Endodermal cell (in vitro differentiated cells): ENCODE data around the gene ZNF668. TPM values are rescaled to one million over a fixed set of nuclear protein-coding genes. Genes with fewer than 3 reads are reported as not detected.

ENCODE experiments used
- DNase-seq: peaks from one replicate; pipeline ENCODE4 v3.0.0-alpha.2; 2017
- H3K27ac ChIP-seq: 2 replicates; pipeline ENCODE4 v1.5.1; 2013; ENCODE audit warnings: mild to moderate bottlenecking, low read depth, low read length, moderate library complexity
- H3K27me3 ChIP-seq: 2 replicates; pipeline ENCODE4 v1.6.1; 2013; ENCODE audit warnings: mild to moderate bottlenecking, low read length, moderate library complexity; ENCODE audit not compliant: insufficient read depth, control insufficient read depth, poor library complexity, severe bottlenecking
- H3K36me3 ChIP-seq: 2 replicates; pipeline ENCODE4 v1.7.0; 2013; ENCODE audit warnings: mild to moderate bottlenecking, low read length, moderate library complexity; ENCODE audit not compliant: control insufficient read depth, insufficient read depth
- H3K4me1 ChIP-seq: one replicate; pipeline ENCODE4 v1.7.0; 2013; ENCODE audit warnings: low read length; ENCODE audit not compliant: control insufficient read depth, insufficient read depth
- H3K4me3 ChIP-seq: 2 replicates; pipeline ENCODE4 v1.5.1; 2013; ENCODE audit warnings: mild to moderate bottlenecking, low read length, moderate library complexity
- H3K9ac ChIP-seq: 2 replicates; pipeline ENCODE4 v1.6.1; 2013; ENCODE audit warnings: mild to moderate bottlenecking, low read length, moderate library complexity; ENCODE audit not compliant: poor library complexity, severe bottlenecking; ENCODE audit errors: extremely low read depth
- H3K9me3 ChIP-seq: 2 replicates; pipeline ENCODE4 v1.6.1; 2013; ENCODE audit warnings: mild to moderate bottlenecking, low read length, moderate library complexity; ENCODE audit not compliant: control insufficient read depth
- H3K27ac Mint-ChIP-seq: 2 replicates; pipeline ENCODE4 v1.8.0; 2020; ENCODE audit warnings: mixed read lengths
- H3K27me3 Mint-ChIP-seq: 2 replicates; pipeline ENCODE4 v1.8.0; 2021; ENCODE audit warnings: mild to moderate bottlenecking, mixed read lengths; ENCODE audit not compliant: insufficient read depth
- H3K36me3 Mint-ChIP-seq: 2 replicates; pipeline ENCODE4 v1.8.0; 2020; ENCODE audit warnings: low read depth, mixed read lengths
- H3K4me1 Mint-ChIP-seq: 2 replicates; pipeline ENCODE4 v1.8.0; 2020; ENCODE audit warnings: mixed read lengths
- H3K4me3 Mint-ChIP-seq: 2 replicates; pipeline ENCODE4 v1.8.0; 2020; ENCODE audit warnings: mild to moderate bottlenecking, moderate library complexity, mixed read lengths
- H3K9me3 Mint-ChIP-seq: 2 replicates; pipeline ENCODE4 v1.8.0; 2020; ENCODE audit warnings: mild to moderate bottlenecking, mixed read lengths
- CTCF ChIP-seq: fragments of 200-600 bp; sonication (generic); conservative IDR thresholded peaks from 2 replicates; pipeline ENCODE4 v1.5.0; 2021; ENCODE audit warnings: antibody characterized with exemption, mild to moderate bottlenecking
- WGBS, 2 experiments: methylation state at CpG; one replicate each; pipeline versions ENCODE4 v1.1.5 to v1.1.7; 2013; ENCODE audit warnings: missing lambda C conversion rate in 2 of 2, mixed read lengths in 1 of 2; ENCODE audit not compliant: insufficient coverage in 1 of 2, insufficient read length in 1 of 2; 5-methylcytosine and 5-hydroxymethylcytosine counted together
- total RNA-seq, 2 donors: library from RNA; stranded (reverse); fragmentation: NEBNext Ultra II Directional in 1 of 2; extraction: Animal tissue kit (Norgen Biotek cat#: 25700) in 1 of 2; gene quantifications; 2 replicates in 1 of 2; 3 replicates in 1 of 2; pipeline ENCODE4 v1.2.1, GENCODE V29; 2021

Gene ZNF668
- total RNA-seq, 2 donors from 2014 or later: 11.2 to 12.6 TPM

- Mint-ChIP-seq H3K36me3 (peaks cover 17% of the 10 kb centered on the region), H3K27me3 (peaks cover 2% of the 10 kb centered on the region), H3K4me1 (no peaks in the 10 kb centered on the region), H3K9me3 (no peaks in the 10 kb centered on the region), H3K4me3 (no peak overlapping the region), H3K27ac (no peak overlapping the region)
- H3K9me3 ChIP-seq: no peaks in the 10 kb centered on the region
- no peak for TF ChIP-seq CTCF
- DNase-seq: no peak
- no peak overlapping the region for H3K4me3 ChIP-seq
- H3K4me1 ChIP-seq: no peaks in the 10 kb centered on the region
- 85 to 100% methylated on average over 1 of the region's 1 CpG for WGBS, 2 experiments
- peaks cover 8% of the 10 kb centered on the region for H3K36me3 ChIP-seq
- H3K9ac ChIP-seq: no peak overlapping the region
- no peaks in the 10 kb centered on the region for H3K27me3 ChIP-seq
- no peak overlapping the region for H3K27ac ChIP-seq
Observed at GRCh38 chr16:31043352-31043751, 30.7 kb downstream of the ZNF668 start.

DNA sequence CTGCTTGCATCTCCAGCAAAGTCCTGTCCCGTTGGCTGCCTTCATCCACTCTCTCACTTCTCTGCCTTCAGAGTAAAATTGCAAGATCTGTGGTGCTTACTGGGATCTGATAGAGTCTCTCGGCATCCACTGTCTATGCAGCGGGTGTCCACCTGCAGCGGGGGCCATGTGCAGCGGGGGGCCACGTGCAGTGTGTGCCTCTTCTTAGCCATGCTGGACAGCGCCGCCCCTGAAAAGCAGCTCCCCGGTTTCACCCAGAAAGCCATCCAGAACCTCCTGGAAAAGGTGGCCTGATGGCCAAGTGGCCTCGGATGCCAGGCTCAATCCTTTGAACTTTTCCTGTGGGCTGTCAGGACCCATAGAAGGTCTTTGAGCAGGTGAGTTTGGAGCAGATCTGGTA lies 31.2 kb downstream of the ZNF668 start:
- 94 to 95% methylated on average over 8 to 10 of the region's 10 CpGs for WGBS, 2 experiments
- Histone ChIP-seq H3K27ac (no peak overlapping the region), H3K9me3 (no peaks in the 10 kb centered on the region), H3K27me3 (no peaks in the 10 kb centered on the region), H3K4me3 (no peak overlapping the region), H3K9ac (no peak overlapping the region), H3K36me3 (peaks cover 8% of the 10 kb centered on the region), H3K4me1 (no peaks in the 10 kb centered on the region)
- Mint-ChIP-seq H3K4me3 (peak overlapping the region; percentile 44), H3K27ac (no peak overlapping the region), H3K9me3 (no peaks in the 10 kb centered on the region), H3K36me3 (peaks cover 18% of the 10 kb centered on the region), H3K4me1 (no peaks in the 10 kb centered on the region), H3K27me3 (peaks cover 2% of the 10 kb centered on the region)
- TF ChIP-seq CTCF: no peak
- DNase-seq: no peak

GRCh38 chr16:31038993-31039392 lies 35.0 kb downstream of the ZNF668 start:
- H3K27ac ChIP-seq: no peak overlapping the region
- H3K4me3 Mint-ChIP-seq: no peak overlapping the region
- no peaks in the 10 kb centered on the region for H3K9me3 ChIP-seq

More at GRCh38 chr16:31038993-31039392, 35.0 kb downstream of the ZNF668 start:
- no peaks in the 10 kb centered on the region for H3K27me3 ChIP-seq
- 92% methylated on average over 2 of the region's 2 CpGs; no CpG with 5 or more reads in 1 of the 2 experiments for WGBS, 2 experiments
- no peak for DNase-seq
- H3K9ac ChIP-seq: no peak overlapping the region
- Mint-ChIP-seq H3K4me1 (peaks cover 2% of the 10 kb centered on the region), H3K27me3 (no peaks in the 10 kb centered on the region), H3K9me3 (no peaks in the 10 kb centered on the region), H3K27ac (no peak overlapping the region), H3K36me3 (peaks cover 30% of the 10 kb centered on the region)
- H3K4me3 ChIP-seq: no peak overlapping the region
- no peak for TF ChIP-seq CTCF
- no peaks in the 10 kb centered on the region for H3K4me1 ChIP-seq
- peaks cover 15% of the 10 kb centered on the region for H3K36me3 ChIP-seq
